HG03354 (cell line): Measurements from ENCODE around the gene CGRRF1.

Experiments
- ATAC-seq: cut with Tn5 transposase; IDR thresholded peaks from one replicate; pipeline ENCODE4 v1.9.1; 2021; ENCODE audit warnings: mild to moderate bottlenecking; ENCODE audit not compliant: unreplicated experiment, poor library complexity, severe bottlenecking

The CGRRF1 gene

GRCh38 chr14:54509546-54510501, at the start of gene CGRRF1:
TSS of gene CGRRF1 (plus strand) at chr14:54509906. CDS start at chr14:54509960, 54 bp downstream.
- ATAC-seq: peak; percentile 97

- ATAC-seq: no peak
Measured at GRCh38 chr14:54462048-54462447, 47.7 kb upstream of the CGRRF1 start.

- ATAC-seq: no peak
Measured at GRCh38 chr14:54465654-54466053, 44.1 kb upstream of the CGRRF1 start.

- ATAC-seq: no peak
Measured at GRCh38 chr14:54467280-54467679, 42.4 kb upstream of the CGRRF1 start.

GRCh38 chr14:54470701-54471100, 39.0 kb upstream of the CGRRF1 start:
- no peak for ATAC-seq

- ATAC-seq: no peak
Measured at GRCh38 chr14:54471641-54472040, 38.1 kb upstream of the CGRRF1 start.

- no peak for ATAC-seq
Measured at GRCh38 chr14:54472315-54472714, 37.4 kb upstream of the CGRRF1 start.

- ATAC-seq: no peak
Measured at GRCh38 chr14:54474232-54474793, 35.4 kb upstream of the CGRRF1 start.

- no peak for ATAC-seq
Measured at GRCh38 chr14:54475187-54475899, 34.4 kb upstream of the CGRRF1 start.

GRCh38 chr14:54475911-54476310, 33.8 kb upstream of the CGRRF1 start:
- no peak for ATAC-seq

- no peak for ATAC-seq
Measured at GRCh38 chr14:54478636-54479215, 31.0 kb upstream of the CGRRF1 start.

GRCh38 chr14:54480830-54481562, 28.7 kb upstream of the CGRRF1 start:
- no peak for ATAC-seq

GRCh38 chr14:54481695-54482094, 28.0 kb upstream of the CGRRF1 start:
- ATAC-seq: no peak

GRCh38 chr14:54483073-54483745, 26.5 kb upstream of the CGRRF1 start:
- ATAC-seq: no peak

- ATAC-seq: no peak
Measured at GRCh38 chr14:54483846-54484245, 25.9 kb upstream of the CGRRF1 start.

GRCh38 chr14:54486685-54487084, 23.0 kb upstream of the CGRRF1 start:
- ATAC-seq: no peak

GRCh38 chr14:54487771-54488170, 21.9 kb upstream of the CGRRF1 start:
- ATAC-seq: no peak

GRCh38 chr14:54488318-54488645, 21.4 kb upstream of the CGRRF1 start:
- no peak for ATAC-seq

GRCh38 chr14:54488646-54489317, 20.9 kb upstream of the CGRRF1 start, which contains the start of gene GMFB:
TSS of gene GMFB (minus strand) at chr14:54488980. CDS start at chr14:54488927, 53 bp downstream.
- peak; percentile 92 for ATAC-seq
